Calu3 (cell line): ENCODE data around the gene SCML2. TPM values are rescaled to one million over a fixed set of nuclear protein-coding genes. Genes with fewer than 3 reads are reported as not detected.

Experiments used
- BruUV-seq: library from RNA; stranded (reverse); fragments of 400-500 nt; replicated peaks from 2 replicates; lab custom pipeline; 2021; lab: Mats Ljungman, UMichigan
- CTCF ChIA-PET: fragments of 300-600 bp; sonication (Branson Sonifier 250); formaldehyde crosslinking; loops from one replicate; lab custom pipeline; 2022; ENCODE audit warnings: antibody characterized with exemption; lab: Charles Lee
- DNase-seq: peaks from one replicate; pipeline ENCODE4 v3.0.0; 2022
- H3K27ac Mint-ChIP-seq: one replicate; pipeline ENCODE4 v1.8.0; 2022; ENCODE audit warnings: mixed read lengths; ENCODE audit not compliant: unreplicated experiment
- H3K27me3 Mint-ChIP-seq: one replicate; pipeline ENCODE4 v1.8.0; 2022; ENCODE audit warnings: mixed read lengths; ENCODE audit not compliant: unreplicated experiment
- H3K36me3 Mint-ChIP-seq: one replicate; pipeline ENCODE4 v1.8.0; 2022; ENCODE audit warnings: mild to moderate bottlenecking, moderate library complexity, mixed read lengths; ENCODE audit not compliant: insufficient read depth, unreplicated experiment
- H3K4me1 Mint-ChIP-seq: one replicate; pipeline ENCODE4 v1.8.0; 2022; ENCODE audit warnings: mild to moderate bottlenecking, low read depth, mixed read lengths; ENCODE audit not compliant: unreplicated experiment
- H3K4me3 Mint-ChIP-seq: one replicate; pipeline ENCODE4 v1.8.0; 2022; ENCODE audit warnings: mild to moderate bottlenecking, low read depth, moderate library complexity, mixed read lengths; ENCODE audit not compliant: unreplicated experiment
- H3K9me3 Mint-ChIP-seq: one replicate; pipeline ENCODE4 v1.8.0; 2022; ENCODE audit warnings: low read depth, mixed read lengths; ENCODE audit not compliant: unreplicated experiment
- intact Hi-C: fragments of 100-400 bp; cut with micrococcal nuclease; formaldehyde crosslinking; loops from one replicate; pipeline ENCODE4 v1.10.0; 2022; ENCODE audit not compliant: unreplicated experiment
- total RNA-seq: library from RNA; stranded (reverse); gene quantifications from 2 replicates; pipeline ENCODE4 v1.2.3, GENCODE V29; 2022
- TF ChIP-seq, protein P1 (sequence below): fragments of 200-600 bp; IDR thresholded peaks from one replicate; pipeline ENCODE4 v1.8.0; 2022; ENCODE audit warnings: antibody characterized with exemption; ENCODE audit not compliant: unreplicated experiment

SCML2 gene
- total RNA-seq, 1 experiment from 2014 or later: 1.4 TPM

DNA sequence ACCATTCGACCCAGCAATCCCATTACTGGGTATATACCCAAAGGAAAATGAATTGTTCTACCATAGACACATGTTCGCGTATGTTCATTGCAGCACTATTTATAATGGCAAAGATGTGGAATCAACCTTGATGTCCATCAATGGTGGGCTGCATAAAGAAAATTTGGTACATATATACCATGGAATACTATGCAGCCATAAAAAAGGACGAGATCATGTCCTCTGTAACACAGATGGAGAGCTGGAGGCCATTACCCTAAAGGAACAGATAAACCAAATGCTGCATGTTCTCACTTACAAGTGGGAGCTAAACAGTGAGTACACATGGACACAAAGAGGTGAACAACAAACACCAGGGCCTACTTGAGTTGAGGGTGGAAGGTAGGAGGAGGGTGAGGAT is 45.1 kb downstream of the SCML2 start:
- H3K4me1 Mint-ChIP-seq: no peaks in the 10 kb centered on the region
- intact Hi-C loops: no loop called here
- no peak for DNase-seq
- no TSS peak for BruUV-seq
- H3K27ac Mint-ChIP-seq: no peak overlapping the region
- no peaks in the 10 kb centered on the region for H3K9me3 Mint-ChIP-seq
- no peaks in the 10 kb centered on the region for H3K36me3 Mint-ChIP-seq
- H3K27me3 Mint-ChIP-seq: no peaks in the 10 kb centered on the region
- H3K4me3 Mint-ChIP-seq: no peak overlapping the region
- CTCF ChIA-PET: no interaction called here
- TF ChIP-seq, protein P1, sequence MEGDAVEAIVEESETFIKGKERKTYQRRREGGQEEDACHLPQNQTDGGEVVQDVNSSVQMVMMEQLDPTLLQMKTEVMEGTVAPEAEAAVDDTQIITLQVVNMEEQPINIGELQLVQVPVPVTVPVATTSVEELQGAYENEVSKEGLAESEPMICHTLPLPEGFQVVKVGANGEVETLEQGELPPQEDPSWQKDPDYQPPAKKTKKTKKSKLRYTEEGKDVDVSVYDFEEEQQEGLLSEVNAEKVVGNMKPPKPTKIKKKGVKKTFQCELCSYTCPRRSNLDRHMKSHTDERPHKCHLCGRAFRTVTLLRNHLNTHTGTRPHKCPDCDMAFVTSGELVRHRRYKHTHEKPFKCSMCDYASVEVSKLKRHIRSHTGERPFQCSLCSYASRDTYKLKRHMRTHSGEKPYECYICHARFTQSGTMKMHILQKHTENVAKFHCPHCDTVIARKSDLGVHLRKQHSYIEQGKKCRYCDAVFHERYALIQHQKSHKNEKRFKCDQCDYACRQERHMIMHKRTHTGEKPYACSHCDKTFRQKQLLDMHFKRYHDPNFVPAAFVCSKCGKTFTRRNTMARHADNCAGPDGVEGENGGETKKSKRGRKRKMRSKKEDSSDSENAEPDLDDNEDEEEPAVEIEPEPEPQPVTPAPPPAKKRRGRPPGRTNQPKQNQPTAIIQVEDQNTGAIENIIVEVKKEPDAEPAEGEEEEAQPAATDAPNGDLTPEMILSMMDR: no peak

DNA sequence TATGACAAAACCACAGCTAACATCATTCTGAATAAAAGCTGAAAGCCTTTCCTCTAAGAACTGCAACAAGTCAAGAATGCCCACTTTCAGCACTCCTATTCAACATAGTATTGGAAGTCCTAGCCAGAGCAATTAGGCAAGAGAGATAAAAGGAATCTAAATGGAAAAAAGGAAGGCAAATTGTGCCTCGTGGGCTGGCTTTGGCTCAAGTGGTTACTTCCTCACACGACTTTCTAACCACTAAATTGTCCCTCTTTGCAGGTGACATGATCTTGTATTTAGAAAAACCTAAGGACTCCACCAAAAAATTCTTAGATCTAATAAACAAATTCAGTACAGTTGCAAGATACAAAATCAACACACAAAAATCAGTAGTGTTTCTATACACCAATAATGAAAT is 57.2 kb downstream of the SCML2 start:
- no peaks in the 10 kb centered on the region for H3K9me3 Mint-ChIP-seq
- no peak overlapping the region for H3K4me3 Mint-ChIP-seq
- TF ChIP-seq, protein P1: no peak
- no peaks in the 10 kb centered on the region for H3K36me3 Mint-ChIP-seq
- DNase-seq: no peak
- CTCF ChIA-PET: no interaction called here
- no TSS peak for BruUV-seq
- no peaks in the 10 kb centered on the region for H3K4me1 Mint-ChIP-seq
- intact Hi-C loops: no loop called here
- H3K27ac Mint-ChIP-seq: no peak overlapping the region
- peaks cover 15% of the 10 kb centered on the region for H3K27me3 Mint-ChIP-seq

DNA sequence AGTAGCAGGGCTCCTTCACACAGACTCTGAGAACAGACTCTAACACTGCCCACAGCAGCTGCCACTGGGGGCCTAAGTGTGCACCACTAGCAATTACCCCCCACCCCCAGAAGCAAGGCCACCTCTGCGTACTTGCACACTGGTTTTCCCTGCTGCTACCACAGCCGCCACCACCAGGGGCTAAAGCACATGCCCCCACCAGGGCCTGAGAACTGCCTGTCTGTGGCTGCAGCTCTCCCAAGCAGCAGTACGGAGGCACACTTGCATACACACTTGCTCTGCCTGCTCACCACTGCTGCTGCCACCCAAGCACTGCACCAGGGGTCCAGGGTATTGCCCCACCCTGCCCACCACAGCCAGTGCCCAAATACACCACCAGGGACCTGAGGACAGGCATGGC is 59.6 kb downstream of the SCML2 start:
- no peaks in the 10 kb centered on the region for H3K36me3 Mint-ChIP-seq
- BruUV-seq: no TSS peak
- H3K4me3 Mint-ChIP-seq: no peak overlapping the region
- DNase-seq: no peak
- H3K27ac Mint-ChIP-seq: no peak overlapping the region
- peaks cover 15% of the 10 kb centered on the region for H3K27me3 Mint-ChIP-seq
- TF ChIP-seq, protein P1: no peak
- H3K9me3 Mint-ChIP-seq: no peaks in the 10 kb centered on the region
- intact Hi-C loops: no loop called here
- H3K4me1 Mint-ChIP-seq: no peaks in the 10 kb centered on the region
- CTCF ChIA-PET: no interaction called here

DNA sequence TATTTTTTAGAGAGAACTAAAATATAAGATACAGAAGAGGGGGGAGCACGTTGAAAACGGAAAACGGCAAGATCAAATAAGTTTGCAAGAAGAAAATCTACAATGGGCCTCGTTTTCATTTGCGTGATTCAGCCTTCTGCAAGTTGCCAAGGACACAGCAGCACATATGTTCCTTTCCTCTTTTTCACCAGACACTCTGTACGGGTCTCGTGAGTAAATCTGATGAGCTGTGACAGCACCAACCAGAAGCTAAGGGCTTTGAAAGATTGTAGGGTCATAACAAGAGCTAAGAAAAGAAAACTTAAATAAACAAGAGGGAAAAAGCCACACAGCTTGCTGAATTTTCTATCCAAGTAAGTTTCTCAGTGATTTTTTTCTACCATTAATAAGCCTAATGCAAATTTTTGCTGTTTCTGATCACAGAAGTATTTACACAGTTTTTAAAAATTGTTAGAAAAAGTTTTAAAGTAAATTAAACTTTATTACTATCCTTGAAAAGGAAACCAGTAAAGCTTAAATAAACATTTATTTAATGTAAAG is 63.4 kb downstream of the SCML2 start:
- DNase-seq: no peak
- TF ChIP-seq, protein P1: no peak
- Mint-ChIP-seq H3K9me3 (no peaks in the 10 kb centered on the region), H3K4me1 (no peaks in the 10 kb centered on the region), H3K4me3 (no peak overlapping the region), H3K36me3 (no peaks in the 10 kb centered on the region), H3K27me3 (peaks cover 25% of the 10 kb centered on the region), H3K27ac (no peak overlapping the region)
- no TSS peak for BruUV-seq
- intact Hi-C loops: no loop called here
- CTCF ChIA-PET: no interaction called here
